Hematopoietic multipotent progenitor cell treated with erythropoietin and hydrocortisone succinate and interleukin-3 and kit ligand, for 4 days (in vitro differentiated cells): ENCODE results near the gene GJC2.

Experiments
- DNase-seq: peaks from one replicate; pipeline ENCODE4 v3.0.0-alpha.2; 2015

Gene GJC2

GRCh38 chr1:228117335-228117734, 32.4 kb upstream of the GJC2 start:
- DNase-seq, result no peak

- no peak for DNase-seq
Measured at GRCh38 chr1:228118040-228118439, 31.7 kb upstream of the GJC2 start.

- no peak for DNase-seq
Measured at GRCh38 chr1:228120351-228120750, 29.4 kb upstream of the GJC2 start.

- no peak for DNase-seq
Measured at GRCh38 chr1:228120857-228121489, 28.8 kb upstream of the GJC2 start.

GRCh38 chr1:228122921-228123441, 26.7 kb upstream of the GJC2 start:
- no peak for DNase-seq

GRCh38 chr1:228123505-228123904, 26.2 kb upstream of the GJC2 start:
- no peak for DNase-seq

- no peak for DNase-seq
Measured at GRCh38 chr1:228125185-228125584, 24.5 kb upstream of the GJC2 start.

- DNase-seq, result no peak
Measured at GRCh38 chr1:228131766-228132165, 18.0 kb upstream of the GJC2 start.

- DNase-seq, result no peak
Measured at GRCh38 chr1:228134591-228134990, 15.1 kb upstream of the GJC2 start.

- peak; percentile 28 for DNase-seq
Measured at GRCh38 chr1:228136901-228137300, 12.8 kb upstream of the GJC2 start.

GRCh38 chr1:228139406-228139930, 10.3 kb upstream of the GJC2 start:
- DNase-seq, result no peak

- peak; percentile 100 for DNase-seq
Measured at GRCh38 chr1:228139931-228140723, 9.6 kb upstream of the GJC2 start, which contains the start of gene GUK1. Gene GUK1, plus strand, starts transcription at chr1:228140279. Its CDS starts 24 bp downstream, at chr1:228140303.

- no peak for DNase-seq
Measured at GRCh38 chr1:228140724-228141225, 9.0 kb upstream of the GJC2 start.

GRCh38 chr1:228141226-228142044, 8.3 kb upstream of the GJC2 start:
- peak; percentile 39 for DNase-seq

GRCh38 chr1:228142155-228142691, 7.5 kb upstream of the GJC2 start:
- no peak for DNase-seq

GRCh38 chr1:228142701-228143136, 7.0 kb upstream of the GJC2 start:
- no peak for DNase-seq

GRCh38 chr1:228143480-228144192, 6.1 kb upstream of the GJC2 start:
- DNase-seq, result no peak

- DNase-seq, result no peak
Measured at GRCh38 chr1:228144193-228144992, 5.3 kb upstream of the GJC2 start.

- no peak for DNase-seq
Measured at GRCh38 chr1:228144993-228145343, 4.8 kb upstream of the GJC2 start.

- DNase-seq, result peak; percentile 76
Measured at GRCh38 chr1:228145463-228146416, 4.0 kb upstream of the GJC2 start.
